Panc1 (cell line): ENCODE data around the gene AGBL3. TPM values are rescaled to one million over a fixed set of nuclear protein-coding genes. Genes with fewer than 3 reads are reported as not detected.

Source experiments
- ATAC-seq: fragments of 200-7000 bp; cut with Tn5 transposase; 2 replicates; pipeline ENCODE4 v1.9.1; 2020; ENCODE audit warnings: mild to moderate bottlenecking, moderate library complexity
- BruUV-seq: library from RNA; stranded (reverse); fragments of 400-500 nt; replicated peaks from 2 replicates; lab custom pipeline; 2021; lab: Mats Ljungman, UMichigan
- CTCF ChIA-PET: fragments of 300-600 bp; sonication (Branson Sonifier 250); formaldehyde crosslinking; loops from one replicate; lab custom pipeline; 2022; ENCODE audit warnings: antibody characterized with exemption; lab: Charles Lee
- POLR2A ChIA-PET: fragments of 300-600 bp; sonication (Branson Sonifier 250); formaldehyde crosslinking; loops from one replicate; lab custom pipeline; 2022; ENCODE audit warnings: antibody characterized with exemption; lab: Charles Lee
- DNase-seq: peaks from one replicate; pipeline ENCODE4 v3.0.0-alpha.2; 2010; ENCODE audit warnings: low read depth, low spot score
- H3K27ac ChIP-seq: 2 replicates; pipeline ENCODE4 v1.5.1; 2011; ENCODE audit warnings: mild to moderate bottlenecking, low read length, inconsistent platforms
- H3K27me3 ChIP-seq: fragments of 200-500 bp; sonication (Bioruptor generic); 2 replicates; pipeline ENCODE4 v1.6.0; 2014; ENCODE audit warnings: low read length, inconsistent platforms; ENCODE audit not compliant: control insufficient read depth, insufficient read depth
- H3K36me3 ChIP-seq: fragments of 200-500 bp; sonication (Bioruptor generic); 2 replicates; pipeline ENCODE4 v1.5.1; 2014; ENCODE audit warnings: inconsistent platforms, mild to moderate bottlenecking, low read length, moderate library complexity; ENCODE audit not compliant: control insufficient read depth, insufficient read depth
- H3K4me1 ChIP-seq: 2 replicates; pipeline ENCODE4 v1.5.1; 2011; ENCODE audit warnings: inconsistent platforms, mild to moderate bottlenecking, low read length, moderate library complexity; ENCODE audit not compliant: control insufficient read depth, insufficient read depth
- H3K4me3 ChIP-seq, 2 experiments: 2 replicates each; pipeline ENCODE4 v1.5.1; 2011 to 2012; ENCODE audit warnings: low read depth in 2 of 2, low read length in 2 of 2, mild to moderate bottlenecking in 2 of 2, inconsistent platforms in 1 of 2, moderate library complexity in 1 of 2
- H3K9me3 ChIP-seq: fragments of 200-500 bp; sonication (Bioruptor generic); 2 replicates; pipeline ENCODE4 v1.5.1; 2014; ENCODE audit warnings: low read depth, mild to moderate bottlenecking, inconsistent platforms, low read length, moderate library complexity; ENCODE audit not compliant: control insufficient read depth, insufficient read depth
- POLR2AphosphoS5 ChIP-seq: IDR thresholded peaks from 2 replicates; pipeline ENCODE4 v1.6.1; 2012; ENCODE audit warnings: mild to moderate bottlenecking, low read depth, low read length, moderate library complexity
- SIN3A ChIP-seq: IDR thresholded peaks from 2 replicates; pipeline ENCODE4 v1.6.1; 2012; ENCODE audit warnings: low read depth, mild to moderate bottlenecking, low read length, moderate library complexity, borderline replicate concordance; ENCODE audit not compliant: insufficient read depth
- TCF7L2 ChIP-seq: IDR thresholded peaks from 2 replicates; pipeline ENCODE4 v1.6.1; 2011; ENCODE audit warnings: mild to moderate bottlenecking, low read depth, low read length, inconsistent platforms
- in situ Hi-C: cut with HindIII; loops from 2 replicates; pipeline ENCODE4 v1.10.0; 2016; ENCODE audit warnings: low sequenced_read_pairs, low pct_unique_long_range_greater_than_20kb
- intact Hi-C: fragments of 100-400 bp; cut with micrococcal nuclease; formaldehyde crosslinking; loops from one replicate; pipeline ENCODE4 v1.10.0; 2022; ENCODE audit not compliant: unreplicated experiment
- total RNA-seq: library from RNA; stranded (reverse); gene quantifications from one replicate; pipeline ENCODE4 v1.2.1, GENCODE V29; 2021; ENCODE audit not compliant: unreplicated experiment
- TF ChIP-seq, protein P1 (sequence below): fragments of 450-650 bp; IDR thresholded peaks from 2 replicates; pipeline ENCODE4 v1.5.1; 2017; ENCODE audit warnings: mild to moderate bottlenecking
- TF ChIP-seq, protein P2 (sequence below), 2 experiments: IDR thresholded peaks; 2 replicates each; pipeline ENCODE4 v1.6.1; 2011 to 2012; ENCODE audit warnings: low read depth in 2 of 2, control low read depth in 1 of 2, low read length in 1 of 2, mild to moderate bottlenecking in 1 of 2, moderate library complexity in 1 of 2; ENCODE audit not compliant: insufficient read depth in 1 of 2

The AGBL3 gene
- total RNA-seq, 1 experiment from 2014 or later: 2.5 TPM

DNA sequence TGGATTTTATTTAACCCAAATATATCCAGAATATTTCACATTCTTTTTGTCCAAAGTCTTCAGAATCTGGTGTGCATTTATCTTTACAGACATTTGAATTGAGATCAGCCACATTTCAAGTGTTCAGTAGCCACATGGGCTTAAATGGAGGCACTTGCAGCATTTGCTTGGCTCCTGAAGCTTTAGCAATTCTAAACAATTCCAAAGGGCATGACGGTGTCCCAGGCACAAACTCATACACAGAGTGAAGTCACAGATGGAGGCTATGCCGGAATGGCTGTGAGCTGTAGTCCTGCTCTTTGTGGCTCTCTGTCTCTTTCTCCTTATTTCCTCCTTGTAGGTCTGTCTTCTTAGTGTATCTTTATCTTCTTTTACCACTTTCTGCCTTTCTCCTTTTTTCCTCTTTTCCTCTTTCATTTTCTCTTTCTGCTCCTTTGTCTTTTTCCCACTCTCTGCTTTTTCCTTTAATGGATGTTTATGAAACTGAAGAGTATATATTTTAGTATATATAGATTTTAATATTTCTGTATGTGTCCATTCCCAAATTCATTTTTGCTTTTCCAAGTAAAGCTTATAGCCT, 7.7 kb downstream of the AGBL3 start:
- Histone ChIP-seq H3K27me3 (no peaks in the 10 kb centered on the region), H3K9me3 (no peaks in the 10 kb centered on the region), H3K36me3 (peaks cover 13% of the 10 kb centered on the region), H3K4me3 (no peak overlapping the region), H3K4me1 (peaks cover 8% of the 10 kb centered on the region; the same call in 1 of the 2 replicates), H3K27ac (no peak overlapping the region)
- POLR2A ChIA-PET: no interaction called here
- in situ Hi-C loops: no loop called here
- intact Hi-C loops: loop anchor here (10.0 kb wide), 1 partner anchor 151 kb away; the partner anchor contains the start of gene TMEM140
- DNase-seq (no peak), ATAC-seq (no peak)
- no TSS peak for BruUV-seq
- CTCF ChIA-PET: no interaction called here
- TF ChIP-seq POLR2AphosphoS5 (no peak), TCF7L2 (no peak), SIN3A (no peak)
- TF ChIP-seq, protein P1, sequence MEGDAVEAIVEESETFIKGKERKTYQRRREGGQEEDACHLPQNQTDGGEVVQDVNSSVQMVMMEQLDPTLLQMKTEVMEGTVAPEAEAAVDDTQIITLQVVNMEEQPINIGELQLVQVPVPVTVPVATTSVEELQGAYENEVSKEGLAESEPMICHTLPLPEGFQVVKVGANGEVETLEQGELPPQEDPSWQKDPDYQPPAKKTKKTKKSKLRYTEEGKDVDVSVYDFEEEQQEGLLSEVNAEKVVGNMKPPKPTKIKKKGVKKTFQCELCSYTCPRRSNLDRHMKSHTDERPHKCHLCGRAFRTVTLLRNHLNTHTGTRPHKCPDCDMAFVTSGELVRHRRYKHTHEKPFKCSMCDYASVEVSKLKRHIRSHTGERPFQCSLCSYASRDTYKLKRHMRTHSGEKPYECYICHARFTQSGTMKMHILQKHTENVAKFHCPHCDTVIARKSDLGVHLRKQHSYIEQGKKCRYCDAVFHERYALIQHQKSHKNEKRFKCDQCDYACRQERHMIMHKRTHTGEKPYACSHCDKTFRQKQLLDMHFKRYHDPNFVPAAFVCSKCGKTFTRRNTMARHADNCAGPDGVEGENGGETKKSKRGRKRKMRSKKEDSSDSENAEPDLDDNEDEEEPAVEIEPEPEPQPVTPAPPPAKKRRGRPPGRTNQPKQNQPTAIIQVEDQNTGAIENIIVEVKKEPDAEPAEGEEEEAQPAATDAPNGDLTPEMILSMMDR: no peak
- TF ChIP-seq, protein P2, sequence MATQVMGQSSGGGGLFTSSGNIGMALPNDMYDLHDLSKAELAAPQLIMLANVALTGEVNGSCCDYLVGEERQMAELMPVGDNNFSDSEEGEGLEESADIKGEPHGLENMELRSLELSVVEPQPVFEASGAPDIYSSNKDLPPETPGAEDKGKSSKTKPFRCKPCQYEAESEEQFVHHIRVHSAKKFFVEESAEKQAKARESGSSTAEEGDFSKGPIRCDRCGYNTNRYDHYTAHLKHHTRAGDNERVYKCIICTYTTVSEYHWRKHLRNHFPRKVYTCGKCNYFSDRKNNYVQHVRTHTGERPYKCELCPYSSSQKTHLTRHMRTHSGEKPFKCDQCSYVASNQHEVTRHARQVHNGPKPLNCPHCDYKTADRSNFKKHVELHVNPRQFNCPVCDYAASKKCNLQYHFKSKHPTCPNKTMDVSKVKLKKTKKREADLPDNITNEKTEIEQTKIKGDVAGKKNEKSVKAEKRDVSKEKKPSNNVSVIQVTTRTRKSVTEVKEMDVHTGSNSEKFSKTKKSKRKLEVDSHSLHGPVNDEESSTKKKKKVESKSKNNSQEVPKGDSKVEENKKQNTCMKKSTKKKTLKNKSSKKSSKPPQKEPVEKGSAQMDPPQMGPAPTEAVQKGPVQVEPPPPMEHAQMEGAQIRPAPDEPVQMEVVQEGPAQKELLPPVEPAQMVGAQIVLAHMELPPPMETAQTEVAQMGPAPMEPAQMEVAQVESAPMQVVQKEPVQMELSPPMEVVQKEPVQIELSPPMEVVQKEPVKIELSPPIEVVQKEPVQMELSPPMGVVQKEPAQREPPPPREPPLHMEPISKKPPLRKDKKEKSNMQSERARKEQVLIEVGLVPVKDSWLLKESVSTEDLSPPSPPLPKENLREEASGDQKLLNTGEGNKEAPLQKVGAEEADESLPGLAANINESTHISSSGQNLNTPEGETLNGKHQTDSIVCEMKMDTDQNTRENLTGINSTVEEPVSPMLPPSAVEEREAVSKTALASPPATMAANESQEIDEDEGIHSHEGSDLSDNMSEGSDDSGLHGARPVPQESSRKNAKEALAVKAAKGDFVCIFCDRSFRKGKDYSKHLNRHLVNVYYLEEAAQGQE (IDR thresholded peaks at IDR 0.05; ENCODE audit: insufficient read depth in 1 of 2, low read depth in 2 of 2, low read length in 1 of 2): no peak

DNA sequence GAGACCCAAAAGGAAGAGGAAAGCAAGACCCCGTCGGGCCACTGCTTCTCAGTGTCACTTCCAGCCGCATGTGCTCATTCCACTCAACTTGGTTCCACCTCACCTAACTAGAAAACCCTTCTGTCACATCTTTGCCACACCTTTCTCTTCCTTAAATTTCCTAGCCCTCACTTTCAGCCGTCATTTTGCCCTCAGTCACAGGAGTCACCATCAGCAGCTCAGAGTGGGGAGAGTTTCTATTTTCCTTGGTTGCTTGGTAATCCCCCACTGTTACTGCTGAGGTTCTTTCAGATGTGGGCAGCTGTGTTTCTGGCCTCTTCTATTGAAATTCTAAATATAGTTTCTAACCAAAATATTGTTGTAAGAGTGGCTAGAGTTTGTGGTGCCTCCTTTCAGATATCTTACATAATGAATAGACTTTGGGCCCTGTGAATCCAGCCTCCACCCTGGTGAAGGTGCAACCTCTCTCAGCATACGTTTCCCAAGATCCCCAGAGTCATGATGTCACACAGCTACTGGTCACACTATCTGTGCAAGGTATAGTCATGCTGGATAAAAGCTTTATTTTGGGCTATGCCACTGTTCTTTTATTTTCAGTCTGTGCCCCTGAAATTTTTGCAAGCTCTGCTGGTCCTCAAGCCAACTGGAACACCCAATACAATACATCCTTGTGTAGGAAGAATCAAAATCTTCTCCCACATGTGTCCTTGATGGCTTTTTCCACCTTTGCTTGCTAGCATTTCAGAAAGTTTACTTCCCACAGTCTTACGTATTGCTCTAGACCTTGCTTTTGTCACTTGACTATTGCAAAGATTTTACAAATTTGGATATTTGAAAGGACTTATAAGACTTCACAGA, 9.2 kb downstream of the AGBL3 start:
- ChIA-PET CTCF (no interaction called here), POLR2A (no interaction called here)
- Histone ChIP-seq H3K4me3 (no peak overlapping the region), H3K9me3 (no peaks in the 10 kb centered on the region), H3K27me3 (no peaks in the 10 kb centered on the region), H3K36me3 (peaks cover 6% of the 10 kb centered on the region), H3K27ac (no peak overlapping the region), H3K4me1 (peaks cover 8% of the 10 kb centered on the region; the same call in 1 of the 2 replicates)
- DNase-seq (no peak), ATAC-seq (no peak)
- no TSS peak for BruUV-seq
- intact Hi-C loops: loop anchor here (10.0 kb wide), 1 partner anchor 149 kb away; the partner anchor contains the start of gene TMEM140
- in situ Hi-C loops: no loop called here
- TF ChIP-seq POLR2AphosphoS5 (no peak), TCF7L2 (no peak), SIN3A (no peak)
- TF ChIP-seq, protein P2 (IDR thresholded peaks at IDR 0.05; ENCODE audit: insufficient read depth in 1 of 2, low read depth in 2 of 2, low read length in 1 of 2): no peak
- TF ChIP-seq, protein P1: no peak
